ENCODE measurements around the gene USB1. TPM values are rescaled to one million over a fixed set of nuclear protein-coding genes. Genes with fewer than 3 reads are reported as not detected.

USB1 gene
- total and polyA plus RNA-seq, 11 donors, result 20.3 to 61.9 (median 34.4) TPM

DNA sequence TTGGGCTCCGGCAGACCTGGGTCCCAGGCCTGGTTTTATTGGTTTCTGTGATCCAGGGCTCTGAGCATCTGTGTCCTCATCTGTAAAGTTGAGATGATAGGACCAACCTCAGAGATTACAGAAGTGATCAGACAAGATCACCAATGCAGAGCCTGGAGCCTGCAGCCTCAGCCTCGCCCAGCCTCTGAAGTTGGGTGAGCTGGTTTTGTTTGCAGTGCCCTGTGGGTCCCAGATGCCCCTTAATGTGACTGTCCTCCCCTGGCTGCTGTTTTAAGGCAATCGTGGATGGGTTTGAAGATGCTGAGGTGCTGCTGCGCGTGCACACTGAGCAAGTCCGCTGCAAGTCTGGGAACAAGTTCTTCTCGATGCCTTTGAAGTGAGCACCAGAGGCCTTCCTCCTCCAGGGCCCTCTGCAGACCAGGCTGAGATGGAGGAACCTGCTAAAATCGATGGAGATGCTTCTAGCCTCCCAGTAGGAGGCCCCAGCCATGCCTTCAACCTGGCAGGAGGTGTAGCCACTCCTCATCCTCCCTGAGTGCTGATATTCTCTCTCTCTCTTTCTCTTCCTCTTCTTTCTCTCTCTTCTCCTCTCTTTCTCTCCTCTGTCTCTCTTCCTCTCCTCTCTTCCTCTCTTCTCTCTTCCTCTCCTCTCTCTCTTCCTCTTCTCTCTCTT is 18.8 kb downstream of the USB1 start:
- ATAC-seq, result no peak
- no peak for TF ChIP-seq POLR2A (IDR thresholded peaks at IDR 0.05)
- TF ChIP-seq, protein P1, sequence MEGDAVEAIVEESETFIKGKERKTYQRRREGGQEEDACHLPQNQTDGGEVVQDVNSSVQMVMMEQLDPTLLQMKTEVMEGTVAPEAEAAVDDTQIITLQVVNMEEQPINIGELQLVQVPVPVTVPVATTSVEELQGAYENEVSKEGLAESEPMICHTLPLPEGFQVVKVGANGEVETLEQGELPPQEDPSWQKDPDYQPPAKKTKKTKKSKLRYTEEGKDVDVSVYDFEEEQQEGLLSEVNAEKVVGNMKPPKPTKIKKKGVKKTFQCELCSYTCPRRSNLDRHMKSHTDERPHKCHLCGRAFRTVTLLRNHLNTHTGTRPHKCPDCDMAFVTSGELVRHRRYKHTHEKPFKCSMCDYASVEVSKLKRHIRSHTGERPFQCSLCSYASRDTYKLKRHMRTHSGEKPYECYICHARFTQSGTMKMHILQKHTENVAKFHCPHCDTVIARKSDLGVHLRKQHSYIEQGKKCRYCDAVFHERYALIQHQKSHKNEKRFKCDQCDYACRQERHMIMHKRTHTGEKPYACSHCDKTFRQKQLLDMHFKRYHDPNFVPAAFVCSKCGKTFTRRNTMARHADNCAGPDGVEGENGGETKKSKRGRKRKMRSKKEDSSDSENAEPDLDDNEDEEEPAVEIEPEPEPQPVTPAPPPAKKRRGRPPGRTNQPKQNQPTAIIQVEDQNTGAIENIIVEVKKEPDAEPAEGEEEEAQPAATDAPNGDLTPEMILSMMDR (IDR thresholded peaks at IDR 0.05), result no peak
- H3K4me3 ChIP-seq, result no peak overlapping the region
- H3K9me3 ChIP-seq, result no peaks in the 10 kb centered on the region
- peaks cover 0 to 3% (median 0%) of the 10 kb centered on the region in 9 donors for H3K27me3 ChIP-seq
- intact Hi-C loops (cut with DNase I), result loop anchor here in 8 of 10 donors (2.0 to 10.0 kb wide), 9 partner anchors 101 to 465 kb away; partner anchors contain the start of gene CSNK2A2 (in 3 of the 8)
- peaks cover 0 to 48% (median 19%) of the 10 kb centered on the region in 9 donors for H3K36me3 ChIP-seq
- peaks cover 14 to 53% (median 33%) of the 10 kb centered on the region in 12 donors for H3K4me1 ChIP-seq
- no peak overlapping the region for H3K27ac ChIP-seq
- DNase-seq, result peak in 3 of 5 donors; percentile 6 to 23 (median 19)
- WGBS, 4 donors, result 68 to 86% (median 82%) methylated on average over 6 to 8 of the region's 8 CpGs

- H3K36me3 ChIP-seq, result peaks cover 0 to 42% (median 19%) of the 10 kb centered on the region in 9 donors
- no peaks in the 10 kb centered on the region for H3K9me3 ChIP-seq
- DNase-seq (peak in 4 of 5 donors; percentile 45 to 70 (median 68)), ATAC-seq (peak in 1 of 4 donors; percentile 23)
- intact Hi-C loops (cut with DNase I), result loop anchor here in 8 of 10 donors (2.0 to 10.0 kb wide), 9 partner anchors 100 to 464 kb away; partner anchors contain the start of gene CSNK2A2 (in 3 of the 8)
- H3K27me3 ChIP-seq, result peaks cover 0 to 3% (median 0%) of the 10 kb centered on the region in 9 donors
- no peak overlapping the region for H3K27ac ChIP-seq
- peaks cover 14 to 57% (median 35%) of the 10 kb centered on the region in 12 donors for H3K4me1 ChIP-seq
- no peak for TF ChIP-seq POLR2A (IDR thresholded peaks at IDR 0.05)
- TF ChIP-seq, protein P1 (IDR thresholded peaks at IDR 0.05), result peak; percentile 58 to 90 (median 80)
- 45 to 53% (median 50%) methylated on average over 8 of the region's 8 CpGs for WGBS, 4 donors
- no peak overlapping the region for H3K4me3 ChIP-seq
Observed at GRCh38 chr16:58020628-58021521, 19.7 kb downstream of the USB1 start.

DNA sequence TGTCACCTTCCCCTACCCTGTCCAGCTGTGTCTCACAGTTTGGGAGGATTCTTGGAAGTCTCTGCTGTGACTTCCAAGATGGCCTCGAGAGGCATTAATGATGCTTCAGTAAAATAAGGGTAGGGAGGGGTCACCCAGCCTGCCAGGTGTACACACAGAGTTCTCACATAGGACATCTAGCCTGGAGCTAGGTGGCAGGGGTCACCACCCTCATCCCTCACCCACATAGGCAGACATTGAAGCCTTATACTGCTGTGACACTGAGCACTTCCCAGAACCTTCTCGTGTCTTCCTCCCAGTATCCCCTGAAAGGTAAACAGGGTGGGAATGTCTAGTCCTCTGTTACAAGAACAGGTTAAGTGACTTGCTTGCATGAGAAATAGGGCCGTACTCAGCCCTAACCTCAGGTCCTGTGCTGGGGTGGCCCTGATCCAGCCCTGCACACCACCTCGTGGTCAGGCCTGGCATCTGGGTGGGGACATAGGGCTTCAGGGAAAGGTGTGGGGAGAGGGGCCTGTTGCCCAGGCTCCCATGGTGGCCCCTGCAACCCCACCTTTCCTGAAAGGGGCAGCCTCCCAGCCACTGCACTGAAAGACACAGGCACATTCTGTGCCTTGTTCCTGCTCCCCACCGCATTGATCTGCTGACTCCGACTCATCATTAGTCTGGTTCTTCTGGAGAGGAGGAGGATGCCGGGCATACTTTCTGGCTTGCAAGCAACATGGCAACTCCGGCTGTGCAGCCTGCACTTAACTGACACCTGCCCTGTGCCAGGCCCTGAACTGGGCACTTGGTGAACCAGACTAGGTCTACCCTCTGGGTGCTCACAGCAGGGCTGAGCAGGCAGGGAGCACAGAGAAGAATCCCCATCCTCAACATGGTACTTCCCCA is 20.7 kb downstream of the USB1 start:
- Histone ChIP-seq H3K27ac (peak overlapping the region in 5 of 12 donors; percentile 37 to 78 (median 57)), H3K9me3 (no peaks in the 10 kb centered on the region), H3K4me1 (peaks cover 14 to 62% (median 41%) of the 10 kb centered on the region in 12 donors), H3K36me3 (peaks cover 0 to 39% (median 19%) of the 10 kb centered on the region in 9 donors), H3K27me3 (peaks cover 0 to 13% (median 0%) of the 10 kb centered on the region in 9 donors), H3K4me3 (no peak overlapping the region)
- TF ChIP-seq POLR2A (IDR thresholded peaks at IDR 0.05), result no peak
- TF ChIP-seq, protein P1 (IDR thresholded peaks at IDR 0.05), result no peak
- peak in 3 of 5 donors; percentile 21 to 48 (median 22) for DNase-seq
- WGBS, 4 donors, result 59 to 71% (median 66%) methylated on average over 8 of the region's 8 CpGs
- intact Hi-C loops (cut with DNase I), result loop anchor here (1.0 to 10.0 kb wide), 11 partner anchors 99 to 463 kb away; partner anchors contain the start of gene CSNK2A2 (in 3 of the 10)
- no peak for ATAC-seq

All from heart left ventricle (tissue), 16 donors.